ENCODE data around the gene THSD4.
A peak's percentile ranks its signal among the peaks of the same experiment; 100 is the strongest.

The THSD4 gene

DNA sequence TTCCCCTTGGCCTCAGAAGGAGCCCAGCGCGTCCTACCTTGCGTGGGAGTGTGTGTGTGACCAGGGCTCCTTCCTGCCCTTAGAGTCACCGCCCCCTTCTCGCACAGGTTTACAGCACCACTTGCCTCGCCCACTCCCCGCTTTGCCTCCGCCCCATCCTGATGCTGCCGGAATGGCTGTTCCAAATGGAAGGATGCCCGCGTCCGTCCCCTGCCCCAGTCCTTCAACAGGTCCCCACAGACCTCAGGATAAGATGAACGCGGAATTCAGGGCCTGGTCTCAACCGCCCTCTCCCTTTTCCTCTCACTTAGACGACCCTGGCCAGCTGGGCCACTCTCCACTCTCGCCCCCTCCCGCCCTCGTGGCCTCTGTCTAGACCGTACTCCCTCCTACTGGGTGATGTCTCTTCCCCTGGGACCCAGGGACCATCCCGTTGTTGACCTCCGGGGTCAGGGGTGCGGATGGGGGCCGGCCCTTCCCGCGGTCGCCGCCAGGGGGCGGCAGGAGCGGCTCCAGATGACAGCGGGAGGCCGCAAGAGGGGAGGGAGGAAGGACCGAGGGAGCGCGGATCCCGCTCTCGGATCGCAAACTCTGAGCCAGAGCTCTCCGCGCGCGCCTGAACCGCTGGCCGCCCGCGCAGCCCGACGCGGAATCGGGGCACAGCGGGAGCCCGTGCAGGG lies at the start of gene THSD4:
THSD4 (plus strand) TSS at position 585 of the 680 bp plus-strand sequence.
- DNase-seq (ENCODE audit: low read depth) = peak; percentile 15

DNA sequence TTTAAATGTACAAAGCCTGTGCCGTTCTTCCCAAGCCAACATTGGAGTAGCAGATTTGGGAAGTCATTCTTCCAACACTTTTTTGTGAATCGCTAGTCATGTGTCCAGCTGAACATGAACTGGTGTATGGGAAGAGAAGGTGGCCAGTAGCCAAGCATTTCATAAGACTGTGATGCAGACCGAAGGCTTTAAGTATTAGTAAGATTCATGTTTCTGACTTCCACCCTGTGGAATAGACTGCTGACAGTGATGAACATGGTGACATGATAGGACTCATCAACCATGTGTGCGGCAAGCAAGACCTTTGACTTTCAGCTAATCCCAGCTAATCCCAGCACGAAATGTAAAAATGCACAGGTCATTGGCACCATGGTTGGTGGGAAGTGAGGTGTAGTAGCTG lies 48.3 kb upstream of the THSD4 start:
- no peak for DNase-seq (ENCODE audit: low read depth)

- no peak for DNase-seq (ENCODE audit: low read depth)
Measured at GRCh38 chr15:71069693-71070092, 45.6 kb upstream of the THSD4 start.

DNA sequence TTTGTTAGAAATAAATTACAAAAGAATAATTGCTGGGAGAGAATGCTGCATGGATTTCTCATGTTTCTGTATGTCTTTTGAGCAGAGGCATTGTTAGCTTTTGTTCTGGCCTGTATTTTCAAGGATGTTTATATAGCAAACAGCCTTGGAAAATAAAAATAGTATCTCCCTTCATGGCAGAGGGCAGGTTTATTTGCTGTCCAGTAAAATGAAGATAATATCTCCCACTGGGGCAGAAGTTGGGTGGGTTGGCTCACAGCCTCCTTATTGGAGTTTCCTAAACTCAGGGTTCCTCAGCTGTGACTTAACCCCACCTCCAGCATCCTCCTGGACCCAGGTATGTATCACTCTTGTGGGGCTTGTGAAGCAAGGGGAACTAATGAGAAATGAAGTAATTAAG lies 43.7 kb upstream of the THSD4 start:
- no peak for DNase-seq (ENCODE audit: low read depth)

- DNase-seq (ENCODE audit: low read depth) = no peak
Measured at GRCh38 chr15:71072423-71072822, 42.8 kb upstream of the THSD4 start.

- no peak for DNase-seq (ENCODE audit: low read depth)
Measured at GRCh38 chr15:71078506-71079207, 36.6 kb upstream of the THSD4 start.

DNA sequence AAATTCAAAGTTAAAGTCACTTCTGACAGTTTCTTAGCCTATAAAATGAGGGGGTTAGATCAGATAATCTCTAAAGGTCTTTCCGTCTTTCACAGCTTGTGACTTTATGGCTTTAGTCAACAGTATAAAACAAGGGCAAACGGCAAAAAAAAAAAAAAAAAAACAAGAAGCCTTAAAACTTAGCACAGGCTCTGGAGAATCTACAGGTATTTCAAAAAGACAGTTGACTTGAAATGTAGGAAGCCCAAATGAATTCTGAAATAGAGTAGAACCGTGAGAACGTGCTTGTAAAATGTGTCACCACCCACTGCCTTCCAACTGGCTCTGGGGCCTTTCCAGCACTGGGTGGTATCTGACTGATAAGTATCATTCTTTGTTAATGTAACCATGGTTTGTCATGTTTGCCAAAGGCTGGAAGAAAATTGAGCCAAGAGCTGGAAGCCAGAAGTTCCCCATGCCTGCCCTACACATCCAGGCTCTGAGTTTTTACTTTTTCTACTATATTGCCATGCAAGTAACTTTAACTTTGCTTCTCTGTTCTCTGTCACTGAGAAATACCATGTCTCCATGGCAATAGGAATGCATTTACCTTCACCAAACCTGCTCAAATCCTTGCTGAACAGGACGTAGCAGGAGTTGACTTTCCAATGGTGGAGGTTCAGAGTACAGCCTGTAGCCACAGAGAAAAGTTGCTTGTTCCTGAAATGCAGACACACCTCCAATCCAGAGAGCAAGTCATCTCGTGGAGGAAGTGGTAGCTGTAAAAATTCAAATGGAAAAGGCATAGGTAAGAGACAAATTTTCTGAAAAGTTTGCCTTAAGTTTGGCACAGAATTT lies 35.8 kb upstream of the THSD4 start:
- DNase-seq (ENCODE audit: low read depth) = no peak

DNA sequence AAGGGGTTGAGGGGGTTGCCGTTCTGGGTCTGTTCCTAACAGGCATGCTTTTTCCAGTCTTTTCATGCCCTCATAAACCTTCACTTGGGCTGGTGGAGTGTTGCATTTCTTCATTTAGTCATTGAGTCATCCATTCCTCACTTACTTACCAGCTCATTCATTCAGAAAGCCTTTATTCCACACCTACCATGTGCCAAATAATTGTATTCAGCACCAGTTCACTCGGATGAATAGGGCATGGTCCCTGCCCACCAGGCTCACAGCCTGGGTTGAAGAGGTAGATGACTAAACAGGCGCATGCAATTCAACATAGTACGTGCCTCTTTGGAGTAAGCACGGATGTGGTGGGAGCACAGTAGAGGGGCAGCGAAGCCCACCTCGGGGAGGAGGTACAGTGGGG lies 35.1 kb upstream of the THSD4 start:
- no peak for DNase-seq (ENCODE audit: low read depth)

DNA sequence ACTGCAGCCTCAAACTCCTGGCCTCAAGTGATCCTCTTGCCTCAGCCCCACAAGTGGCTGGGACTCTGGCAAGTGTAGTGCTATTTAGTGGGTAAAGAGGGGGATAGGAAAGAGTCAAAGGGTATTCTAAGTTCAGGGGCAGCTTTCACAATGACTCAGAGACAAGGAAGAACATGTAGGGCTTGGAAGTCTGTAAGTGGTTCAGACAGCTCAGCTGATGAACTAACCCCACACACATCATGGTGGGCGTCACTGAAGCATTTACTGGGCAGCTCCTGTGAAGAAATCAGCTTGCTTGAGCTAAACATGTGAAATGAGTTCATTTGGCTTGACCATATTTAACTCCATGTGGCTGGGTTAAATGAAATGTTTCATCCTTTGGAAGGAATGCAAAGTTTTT lies 34.6 kb upstream of the THSD4 start:
- no peak for DNase-seq (ENCODE audit: low read depth)

GRCh38 chr15:71082803-71083202 lies 32.5 kb upstream of the THSD4 start:
- no peak for DNase-seq (ENCODE audit: low read depth)

DNA sequence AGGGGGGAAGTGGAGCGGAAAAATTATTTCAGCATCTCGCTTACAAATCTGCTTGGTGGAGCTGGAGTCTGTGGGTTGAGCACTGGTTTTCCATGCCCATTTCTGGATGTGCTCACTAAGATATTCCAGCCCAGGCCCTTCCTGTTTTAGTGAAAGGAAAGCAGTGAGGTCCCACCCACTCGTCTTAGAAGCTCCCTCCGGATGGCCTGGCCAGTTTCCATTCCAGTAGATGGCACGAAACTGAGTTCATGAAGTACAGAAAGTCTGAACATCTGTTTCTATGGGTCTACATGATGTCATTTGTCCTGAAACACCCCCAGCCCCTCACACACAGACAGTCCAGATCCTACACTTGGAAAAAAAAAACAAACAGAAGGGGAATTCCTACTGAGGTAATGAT lies 31.9 kb upstream of the THSD4 start:
- no peak for DNase-seq (ENCODE audit: low read depth)

GRCh38 chr15:71084264-71084663 lies 31.0 kb upstream of the THSD4 start:
- no peak for DNase-seq (ENCODE audit: low read depth)

DNA sequence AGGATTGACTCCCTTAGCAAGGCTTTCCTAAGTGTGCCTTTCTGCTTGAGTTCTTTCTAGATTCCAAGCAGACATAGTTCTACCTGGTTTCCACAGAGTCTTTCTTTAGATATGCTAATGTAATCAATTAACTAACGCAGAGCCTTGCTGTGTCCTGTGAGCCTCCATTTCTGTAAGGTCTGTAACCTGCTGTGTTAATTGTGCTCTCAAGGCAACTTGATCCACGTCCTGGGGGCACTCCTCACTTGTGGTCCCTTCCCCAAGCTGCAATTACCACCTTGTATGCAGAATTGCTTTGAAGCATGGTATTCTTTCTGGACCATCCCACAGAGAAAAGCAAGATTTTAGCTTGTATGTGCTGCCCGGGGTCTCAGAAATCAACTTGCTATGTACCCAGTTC lies 29.5 kb upstream of the THSD4 start:
- no peak for DNase-seq (ENCODE audit: low read depth)

DNA sequence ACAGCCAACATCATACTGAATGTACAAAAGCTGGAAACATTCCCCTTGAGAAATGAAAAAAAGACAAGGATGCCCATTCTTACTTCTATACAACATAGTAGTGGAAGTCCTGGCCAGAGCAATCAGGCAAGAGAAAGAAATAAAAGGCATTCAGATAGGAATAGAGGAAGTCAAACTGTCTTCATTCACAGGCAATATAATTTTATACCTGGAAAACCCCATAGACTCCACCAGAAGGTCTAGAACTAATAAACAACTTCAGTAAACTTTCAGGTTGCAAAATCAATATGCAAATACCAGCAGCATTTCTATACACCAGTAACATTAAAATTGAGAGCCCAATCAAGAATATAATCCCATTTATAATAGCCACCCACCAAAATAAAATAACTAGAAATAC lies 27.1 kb upstream of the THSD4 start:
- no peak for DNase-seq (ENCODE audit: low read depth)

GRCh38 chr15:71088683-71089082 lies 26.6 kb upstream of the THSD4 start:
- no peak for DNase-seq (ENCODE audit: low read depth)

GRCh38 chr15:71089801-71090200 lies 25.5 kb upstream of the THSD4 start:
- DNase-seq (ENCODE audit: low read depth) = no peak

- DNase-seq (ENCODE audit: low read depth) = no peak
Measured at GRCh38 chr15:71091601-71092000, 23.7 kb upstream of the THSD4 start.

- DNase-seq (ENCODE audit: low read depth) = no peak
Measured at GRCh38 chr15:71092056-71092600, 23.1 kb upstream of the THSD4 start.

GRCh38 chr15:71093054-71094024 lies 21.9 kb upstream of the THSD4 start:
- no peak for DNase-seq (ENCODE audit: low read depth)

DNA sequence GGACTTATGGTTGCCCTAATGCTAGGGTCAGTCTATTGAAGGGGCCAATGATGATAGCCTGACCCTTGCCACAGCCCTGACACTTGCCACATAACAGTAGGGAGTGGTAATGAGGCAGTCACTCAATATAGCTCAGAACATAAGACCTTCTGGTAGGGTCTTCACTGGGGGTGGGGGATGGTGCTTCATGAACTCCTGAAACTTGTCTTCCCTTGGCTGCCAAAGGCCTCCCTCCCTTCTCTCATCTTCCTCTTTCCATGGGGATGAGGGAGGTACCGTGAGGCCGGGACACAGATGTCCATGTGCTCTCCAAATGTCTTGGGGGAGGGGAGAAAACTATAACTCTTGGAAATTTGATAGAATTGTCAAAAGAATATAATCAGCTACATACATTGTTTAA lies 21.1 kb upstream of the THSD4 start:
- DNase-seq (ENCODE audit: low read depth) = no peak

DNA sequence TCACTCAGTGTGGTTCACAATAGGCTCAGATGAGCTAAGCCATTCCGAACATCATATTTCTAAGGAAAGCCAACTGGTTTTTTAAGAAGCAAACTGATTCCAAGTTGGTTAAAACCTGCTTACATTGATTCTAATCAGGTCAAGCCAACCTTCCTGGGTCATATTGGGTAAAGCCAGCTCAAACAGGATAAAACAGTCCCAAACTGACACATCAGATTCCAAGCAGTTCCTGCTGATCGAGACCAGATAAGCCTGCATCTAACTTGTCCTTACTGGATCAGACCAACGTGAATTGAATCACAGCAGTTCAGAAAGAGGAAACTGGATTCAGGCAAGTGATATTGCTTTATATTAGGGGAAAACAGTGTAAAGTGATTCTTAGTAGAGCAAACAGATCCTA lies 18.6 kb upstream of the THSD4 start:
- no peak for DNase-seq (ENCODE audit: low read depth)

DNA sequence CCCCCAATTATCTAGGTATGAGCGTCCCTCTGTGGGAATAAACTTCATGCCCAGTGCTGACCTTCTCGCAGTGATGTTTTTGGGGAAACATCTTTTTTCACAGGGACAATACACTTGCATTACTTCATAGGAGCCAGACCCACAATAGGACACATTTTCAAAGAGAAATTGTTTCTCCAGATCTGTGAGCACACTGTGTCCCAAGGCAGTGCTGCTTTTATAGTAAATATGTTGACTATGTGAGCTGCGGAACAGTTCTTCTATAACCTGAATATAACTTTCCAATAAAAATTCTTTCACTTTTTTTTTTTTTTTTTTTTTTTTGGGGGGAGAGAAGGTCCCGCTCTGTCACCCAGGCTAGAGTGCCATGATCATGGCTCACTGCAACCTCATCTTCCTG lies 17.4 kb upstream of the THSD4 start:
- no peak for DNase-seq (ENCODE audit: low read depth)
